Testis (tissue), 3 donors: ENCODE results near the gene USF2. TPM values are rescaled to one million over a fixed set of nuclear protein-coding genes. Genes with fewer than 3 reads are reported as not detected.

ENCODE experiments used
- DNase-seq: peaks from one replicate; pipeline ENCODE4 v3.0.0-alpha.2; 2019
- H3K27ac ChIP-seq, 2 donors: fragments of 200-600 bp; sonication (generic); one replicate each; pipeline ENCODE4 v1.5.1; 2019
- H3K27me3 ChIP-seq: fragments of 200-600 bp; sonication (generic); one replicate; pipeline ENCODE4 v1.5.1; 2019
- H3K36me3 ChIP-seq: fragments of 200-600 bp; sonication (generic); one replicate; pipeline ENCODE4 v1.5.1; 2017; ENCODE audit warnings: low read depth; ENCODE audit errors: missing control alignments
- H3K4me1 ChIP-seq: fragments of 200-600 bp; sonication (generic); one replicate; pipeline ENCODE4 v1.5.1; 2019
- H3K4me3 ChIP-seq, 2 donors: fragments of 200-600 bp; sonication (generic); one replicate each; pipeline ENCODE4 v1.5.1; 2017 to 2019
- H3K9me3 ChIP-seq: fragments of 200-600 bp; sonication (generic); one replicate; pipeline ENCODE4 v1.5.1; 2017
- CTCF ChIP-seq, 3 experiments: fragments of 450-650 bp in 2 of 3; fragments of 200-600 bp in 1 of 3; sonication (generic) in 1 of 3; IDR thresholded peaks; one replicate each; pipeline ENCODE4 v1.5.1; 2016 to 2019; ENCODE audit warnings: antibody characterized with exemption in 3 of 3, mild to moderate bottlenecking in 2 of 3, moderate library complexity in 1 of 3
- POLR2A ChIP-seq: fragments of 450-650 bp; IDR thresholded peaks from one replicate; pipeline ENCODE4 v1.6.1; 2017; ENCODE audit warnings: antibody characterized with exemption, mild to moderate bottlenecking, moderate library complexity
- WGBS, 2 donors: methylation state at CpG; one replicate each; pipeline ENCODE4 v1.1.5; 2018; 5-methylcytosine and 5-hydroxymethylcytosine counted together
- intact Hi-C: fragments of 100-400 bp; cut with DNase I; formaldehyde crosslinking; loops from one replicate; pipeline ENCODE4 v1.15.1; 2023; ENCODE audit warnings: low total_unique reads
- polyA plus RNA-seq: library from polyadenylated mRNA; stranded (reverse); fragments of 350-450 nt; fragmentation: Illumina TruSeq; extraction: RNeasy Lipid Tissue Mini Kit (QIAGEN cat#74804); gene quantifications from one replicate; pipeline ENCODE4 v1.2.3, GENCODE V29; 2014; ENCODE audit warnings: low read depth, low replicate concordance; ENCODE audit not compliant: insufficient read depth
- total RNA-seq, 2 donors: library from RNA; depleted of rRNA; stranded (reverse); fragments of >200 nt; gene quantifications; one replicate each; pipeline ENCODE4 v1.2.3, GENCODE V29; 2016

USF2 gene
- total and polyA plus RNA-seq, 3 donors from 2014 or later: 83.1 to 123 (median 105) TPM

- intact Hi-C loops: no loop called here
- Histone ChIP-seq H3K4me1 (peaks cover 6% of the 10 kb centered on the region), H3K9me3 (no peaks in the 10 kb centered on the region), H3K27me3 (no peaks in the 10 kb centered on the region), H3K27ac (no peak overlapping the region), H3K4me3 (no peak overlapping the region), H3K36me3 (no peaks in the 10 kb centered on the region)
- no peak for DNase-seq
- WGBS, 2 donors: 82 to 83% methylated on average over 17 of the region's 17 CpGs
- TF ChIP-seq CTCF (IDR thresholded peaks at IDR 0.05) (no peak), POLR2A (no peak)
These were observed 14.1 kb upstream of the USF2 start for GRCh38 chr19:35254341-35255297.

GRCh38 chr19:35256566-35256965 lies 12.2 kb upstream of the USF2 start:
- intact Hi-C loops: no loop called here
- no peak for DNase-seq
- no peaks in the 10 kb centered on the region for H3K9me3 ChIP-seq
- TF ChIP-seq CTCF (IDR thresholded peaks at IDR 0.05) (no peak), POLR2A (no peak)
- 53 to 59% methylated on average over 2 of the region's 2 CpGs for WGBS, 2 donors
- H3K4me3 ChIP-seq: no peak overlapping the region
- H3K4me1 ChIP-seq: peaks cover 6% of the 10 kb centered on the region
- no peaks in the 10 kb centered on the region for H3K27me3 ChIP-seq
- no peak overlapping the region for H3K27ac ChIP-seq
- H3K36me3 ChIP-seq: no peaks in the 10 kb centered on the region

DNA sequence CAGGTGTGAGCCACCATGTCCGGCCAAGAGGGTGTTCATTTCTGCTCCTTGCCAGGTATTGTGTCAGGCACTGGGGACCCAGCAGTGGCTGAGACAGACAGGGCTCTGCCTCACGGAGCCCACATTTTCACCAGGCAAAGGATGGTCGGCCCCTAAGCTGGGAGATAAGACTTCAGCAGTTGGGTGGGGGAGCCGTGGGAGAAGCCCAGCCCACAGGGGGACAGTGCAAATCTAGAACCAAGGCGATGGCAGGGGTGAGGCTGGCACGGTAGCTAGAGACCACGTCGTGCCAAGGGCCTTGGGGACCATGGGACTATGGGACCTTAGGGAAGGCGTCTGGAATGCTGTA lies 11.7 kb upstream of the USF2 start:
- DNase-seq: no peak
- no peak overlapping the region for H3K4me3 ChIP-seq
- TF ChIP-seq POLR2A: no peak
- no peak for TF ChIP-seq CTCF (IDR thresholded peaks at IDR 0.05)
- no peak overlapping the region for H3K27ac ChIP-seq
- no peaks in the 10 kb centered on the region for H3K27me3 ChIP-seq
- no peaks in the 10 kb centered on the region for H3K9me3 ChIP-seq
- intact Hi-C loops: no loop called here
- peaks cover 10% of the 10 kb centered on the region for H3K4me1 ChIP-seq
- H3K36me3 ChIP-seq: no peaks in the 10 kb centered on the region
- 54 to 62% methylated on average over 9 of the region's 9 CpGs for WGBS, 2 donors

DNA sequence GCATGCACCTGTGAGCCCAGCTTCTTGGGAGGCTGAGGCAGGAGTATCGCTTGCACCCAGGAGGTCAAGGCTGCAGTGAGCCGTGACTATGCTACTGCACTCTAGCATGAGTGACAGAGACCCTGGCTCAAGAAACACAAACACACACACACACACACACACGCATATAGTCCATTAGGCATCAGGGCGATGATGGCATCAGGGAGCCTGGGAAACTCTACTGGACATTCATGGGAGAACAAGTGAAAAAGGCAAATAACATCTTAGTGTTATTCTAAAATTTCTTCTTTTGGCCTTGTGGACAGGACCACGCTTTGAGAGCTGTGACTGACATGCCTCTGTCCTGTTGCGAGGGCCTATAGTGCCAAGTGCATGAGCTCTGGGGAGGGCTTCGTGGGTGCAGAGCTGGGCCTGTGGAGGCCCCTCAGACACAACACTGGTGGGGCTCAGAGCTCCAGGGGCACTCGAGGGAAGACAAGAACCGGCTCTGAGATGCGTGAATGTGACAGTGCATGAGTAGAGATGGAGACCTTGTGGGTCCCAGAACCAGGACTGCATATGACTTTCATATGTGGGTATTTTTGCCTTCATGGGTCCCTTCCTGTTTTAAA lies 8.0 kb upstream of the USF2 start:
- 75 to 82% methylated on average over 10 of the region's 10 CpGs for WGBS, 2 donors
- Histone ChIP-seq H3K27ac (no peak overlapping the region), H3K27me3 (no peaks in the 10 kb centered on the region), H3K4me1 (peaks cover 26% of the 10 kb centered on the region), H3K4me3 (no peak overlapping the region), H3K9me3 (no peaks in the 10 kb centered on the region), H3K36me3 (no peaks in the 10 kb centered on the region)
- intact Hi-C loops: no loop called here
- peak; percentile 13 for DNase-seq
- no peak for TF ChIP-seq POLR2A
- no peak for TF ChIP-seq CTCF (IDR thresholded peaks at IDR 0.05)
